A673 (cell line): ENCODE measurements around the gene STS. TPM values are rescaled to one million over a fixed set of nuclear protein-coding genes. Genes with fewer than 3 reads are reported as not detected.
A peak's percentile ranks its signal among the peaks of the same experiment; 100 is the strongest.
"Not testable (repeated sequence)": the region's sequence is repeated elsewhere in the genome, so short reads cannot be mapped to it uniquely, and the experiment has no call there.

ENCODE experiments used
- BruUV-seq: library from RNA; stranded (reverse); fragments of 400-500 nt; replicated peaks from 2 replicates; lab custom pipeline; 2021; lab: Mats Ljungman, UMichigan
- CTCF ChIA-PET: fragments of 300-600 bp; sonication (Branson Sonifier 250); formaldehyde crosslinking; loops from one replicate; lab custom pipeline; 2022; ENCODE audit warnings: antibody characterized with exemption; lab: Charles Lee
- POLR2A ChIA-PET: fragments of 300-600 bp; sonication (Branson Sonifier 250); formaldehyde crosslinking; loops from one replicate; lab custom pipeline; 2022; ENCODE audit warnings: antibody characterized with exemption; ENCODE audit not compliant: low non-redundant PET; lab: Charles Lee
- DNase-seq: peaks from one replicate; pipeline ENCODE4 v3.0.0-alpha.2; 2015; ENCODE audit warnings: low spot score
- H3K27ac ChIP-seq: fragments of 200-600 bp; sonication (generic); 2 replicates; pipeline ENCODE4 v1.5.1; 2016; ENCODE audit warnings: mixed run types, low read depth, mild to moderate bottlenecking, mixed read lengths, antibody characterized with exemption, low read length; ENCODE audit not compliant: poor library complexity, severe bottlenecking
- H3K27me3 ChIP-seq: fragments of 200-600 bp; sonication (generic); replicated peaks from 2 replicates; pipeline ENCODE4 v1.6.1; 2017; ENCODE audit warnings: mixed run types, low read depth, mild to moderate bottlenecking, mixed read lengths, antibody characterized with exemption, low read length; ENCODE audit not compliant: insufficient read depth, poor library complexity
- H3K36me3 ChIP-seq: fragments of 200-600 bp; sonication (generic); 2 replicates; pipeline ENCODE4 v1.6.1; 2016; ENCODE audit warnings: mixed run types, mild to moderate bottlenecking, mixed read lengths, antibody characterized with exemption, low read length; ENCODE audit not compliant: insufficient read depth, poor library complexity, severe bottlenecking
- H3K4me1 ChIP-seq: fragments of 200-600 bp; sonication (generic); 2 replicates; pipeline ENCODE4 v1.6.1; 2017; ENCODE audit warnings: mixed run types, mild to moderate bottlenecking, mixed read lengths, antibody characterized with exemption, low read length; ENCODE audit not compliant: insufficient read depth, poor library complexity, severe bottlenecking
- H3K4me3 ChIP-seq: fragments of 200-600 bp; sonication (generic); 2 replicates; pipeline ENCODE4 v1.5.1; 2016; ENCODE audit warnings: low read depth, mixed run types, mild to moderate bottlenecking, mixed read lengths, low read length; ENCODE audit not compliant: poor library complexity, severe bottlenecking
- H3K9me3 ChIP-seq: fragments of 200-600 bp; sonication (generic); 2 replicates; pipeline ENCODE4 v1.6.1; 2016; ENCODE audit warnings: mixed run types, low read depth, mild to moderate bottlenecking, mixed read lengths, antibody characterized with exemption, low read length; ENCODE audit not compliant: poor library complexity, severe bottlenecking
- EZH2 ChIP-seq: fragments of 200-600 bp; sonication (generic); IDR thresholded peaks from 2 replicates; pipeline ENCODE4 v1.6.1; 2017; ENCODE audit warnings: borderline replicate concordance, low read depth, mild to moderate bottlenecking, mixed read lengths, antibody characterized with exemption, low read length; ENCODE audit not compliant: poor library complexity, severe bottlenecking
- intact Hi-C: fragments of 100-400 bp; cut with micrococcal nuclease; formaldehyde crosslinking; loops from one replicate; pipeline ENCODE4 v1.10.0; 2022; ENCODE audit not compliant: unreplicated experiment
- total RNA-seq: library from RNA; stranded (reverse); gene quantifications from 2 replicates; pipeline ENCODE4 v1.2.3, GENCODE V29; 2021
- TF ChIP-seq, protein P1 (sequence below): fragments of 300-800, 200-600 bp; sonication (generic); conservative IDR thresholded peaks from 2 replicates; pipeline ENCODE4 v1.5.1; 2017; ENCODE audit warnings: low read depth, mild to moderate bottlenecking, antibody characterized with exemption, low read length, moderate library complexity, mixed read lengths

The STS gene
- total RNA-seq, 1 experiment from 2014 or later, result 2.5 TPM

DNA sequence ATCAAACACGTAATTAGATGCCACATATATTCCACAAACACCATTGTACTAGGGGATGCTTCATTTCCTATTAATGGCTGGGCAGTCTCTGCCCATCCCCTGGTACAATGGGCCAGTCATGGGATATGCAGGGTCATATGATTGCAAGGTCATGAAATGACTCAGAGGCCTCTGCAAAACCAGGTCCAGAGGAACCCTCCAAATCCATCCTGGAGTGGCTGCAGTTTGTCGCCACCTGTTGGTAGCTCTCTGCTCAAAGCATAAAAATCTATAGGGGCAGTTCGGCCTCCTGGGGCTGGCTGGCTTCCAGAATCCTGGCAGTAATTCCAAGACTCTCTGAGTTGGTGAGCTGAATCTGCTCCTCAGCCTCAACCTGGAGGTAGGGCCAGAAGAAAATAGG, 23.4 kb downstream of the STS start:
- H3K27ac ChIP-seq, result no peak overlapping the region
- H3K4me1 ChIP-seq, result no peaks in the 10 kb centered on the region
- H3K4me3 ChIP-seq, result no peak overlapping the region
- POLR2A ChIA-PET, result no interaction called here
- no peaks in the 10 kb centered on the region for H3K27me3 ChIP-seq
- H3K9me3 ChIP-seq, result no peaks in the 10 kb centered on the region
- intact Hi-C loops, result no loop called here
- TF ChIP-seq, protein P1, sequence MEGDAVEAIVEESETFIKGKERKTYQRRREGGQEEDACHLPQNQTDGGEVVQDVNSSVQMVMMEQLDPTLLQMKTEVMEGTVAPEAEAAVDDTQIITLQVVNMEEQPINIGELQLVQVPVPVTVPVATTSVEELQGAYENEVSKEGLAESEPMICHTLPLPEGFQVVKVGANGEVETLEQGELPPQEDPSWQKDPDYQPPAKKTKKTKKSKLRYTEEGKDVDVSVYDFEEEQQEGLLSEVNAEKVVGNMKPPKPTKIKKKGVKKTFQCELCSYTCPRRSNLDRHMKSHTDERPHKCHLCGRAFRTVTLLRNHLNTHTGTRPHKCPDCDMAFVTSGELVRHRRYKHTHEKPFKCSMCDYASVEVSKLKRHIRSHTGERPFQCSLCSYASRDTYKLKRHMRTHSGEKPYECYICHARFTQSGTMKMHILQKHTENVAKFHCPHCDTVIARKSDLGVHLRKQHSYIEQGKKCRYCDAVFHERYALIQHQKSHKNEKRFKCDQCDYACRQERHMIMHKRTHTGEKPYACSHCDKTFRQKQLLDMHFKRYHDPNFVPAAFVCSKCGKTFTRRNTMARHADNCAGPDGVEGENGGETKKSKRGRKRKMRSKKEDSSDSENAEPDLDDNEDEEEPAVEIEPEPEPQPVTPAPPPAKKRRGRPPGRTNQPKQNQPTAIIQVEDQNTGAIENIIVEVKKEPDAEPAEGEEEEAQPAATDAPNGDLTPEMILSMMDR, result peak; percentile 49
- no peak for TF ChIP-seq EZH2
- DNase-seq, result peak; percentile 33
- H3K36me3 ChIP-seq, result no peaks in the 10 kb centered on the region
- BruUV-seq, result no TSS peak
- CTCF ChIA-PET, result no interaction called here

GRCh38 chrX:7178859-7179258, 31.3 kb downstream of the STS start:
- H3K36me3 ChIP-seq, H3K4me1 ChIP-seq, H3K27ac ChIP-seq, BruUV-seq, POLR2A ChIA-PET, intact Hi-C loops, CTCF ChIA-PET, H3K9me3 ChIP-seq, H3K27me3 ChIP-seq, H3K4me3 ChIP-seq, DNase-seq: not testable (repeated sequence)

- no TSS peak for BruUV-seq
- POLR2A ChIA-PET, result no interaction called here
- no peak overlapping the region for H3K4me3 ChIP-seq
Observed at GRCh38 chrX:7179446-7179845, 31.9 kb downstream of the STS start.

GRCh38 chrX:7184816-7185215, 37.3 kb downstream of the STS start:
- TF ChIP-seq, protein P1, result no peak
- TF ChIP-seq EZH2, result no peak
- DNase-seq, result no peak
- ChIA-PET POLR2A (no interaction called here), CTCF (no interaction called here)
- H3K27me3 ChIP-seq, result no peaks in the 10 kb centered on the region
- intact Hi-C loops, result no loop called here
- no peaks in the 10 kb centered on the region for H3K4me1 ChIP-seq
- no peaks in the 10 kb centered on the region for H3K36me3 ChIP-seq
- no peak overlapping the region for H3K4me3 ChIP-seq
- H3K9me3 ChIP-seq, result no peaks in the 10 kb centered on the region
- BruUV-seq, result no TSS peak
- no peak overlapping the region for H3K27ac ChIP-seq

More at GRCh38 chrX:7179446-7179845, 31.9 kb downstream of the STS start:
- no peaks in the 10 kb centered on the region for H3K36me3 ChIP-seq
- H3K4me1 ChIP-seq, result no peaks in the 10 kb centered on the region
- CTCF ChIA-PET, result no interaction called here
- H3K27me3 ChIP-seq, result no peaks in the 10 kb centered on the region
- TF ChIP-seq, protein P1, result no peak
- TF ChIP-seq EZH2, result no peak
- no peaks in the 10 kb centered on the region for H3K9me3 ChIP-seq
- intact Hi-C loops, result no loop called here
- DNase-seq, result no peak
- H3K27ac ChIP-seq, result no peak overlapping the region
